Astrocyte (in vitro differentiated cells and primary cell): Measurements from ENCODE around the gene CSF1.

Experiments used
- EZH2 ChIP-seq: IDR thresholded peaks from 2 replicates; pipeline ENCODE4 v1.6.1; 2012; ENCODE audit warnings: mild to moderate bottlenecking, low read length, inconsistent platforms; ENCODE audit not compliant: insufficient read depth
- TF ChIP-seq, protein P1 (sequence below): IDR thresholded peaks from 2 replicates; pipeline ENCODE4 v1.5.1; 2011; ENCODE audit warnings: low read depth, mild to moderate bottlenecking, inconsistent platforms, low read length, moderate library complexity; ENCODE audit not compliant: insufficient read depth

GRCh38 chr1:109929170-109929569, 18.5 kb downstream of the CSF1 start:
- TF ChIP-seq, protein P1, sequence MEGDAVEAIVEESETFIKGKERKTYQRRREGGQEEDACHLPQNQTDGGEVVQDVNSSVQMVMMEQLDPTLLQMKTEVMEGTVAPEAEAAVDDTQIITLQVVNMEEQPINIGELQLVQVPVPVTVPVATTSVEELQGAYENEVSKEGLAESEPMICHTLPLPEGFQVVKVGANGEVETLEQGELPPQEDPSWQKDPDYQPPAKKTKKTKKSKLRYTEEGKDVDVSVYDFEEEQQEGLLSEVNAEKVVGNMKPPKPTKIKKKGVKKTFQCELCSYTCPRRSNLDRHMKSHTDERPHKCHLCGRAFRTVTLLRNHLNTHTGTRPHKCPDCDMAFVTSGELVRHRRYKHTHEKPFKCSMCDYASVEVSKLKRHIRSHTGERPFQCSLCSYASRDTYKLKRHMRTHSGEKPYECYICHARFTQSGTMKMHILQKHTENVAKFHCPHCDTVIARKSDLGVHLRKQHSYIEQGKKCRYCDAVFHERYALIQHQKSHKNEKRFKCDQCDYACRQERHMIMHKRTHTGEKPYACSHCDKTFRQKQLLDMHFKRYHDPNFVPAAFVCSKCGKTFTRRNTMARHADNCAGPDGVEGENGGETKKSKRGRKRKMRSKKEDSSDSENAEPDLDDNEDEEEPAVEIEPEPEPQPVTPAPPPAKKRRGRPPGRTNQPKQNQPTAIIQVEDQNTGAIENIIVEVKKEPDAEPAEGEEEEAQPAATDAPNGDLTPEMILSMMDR, result no peak
- TF ChIP-seq EZH2, result no peak
